CD4-positive, alpha-beta T cell (primary cell): Measurements from ENCODE around the gene RILPL2. TPM values are rescaled to one million over a fixed set of nuclear protein-coding genes. Genes with fewer than 3 reads are reported as not detected.

Source experiments
- ATAC-seq: fragments of 200-7000 bp; cut with Tn5 transposase; one replicate; pipeline ENCODE4 v1.10.0; 2022; ENCODE audit warnings: mild to moderate bottlenecking; ENCODE audit not compliant: poor library complexity
- CTCF ChIA-PET: fragments of 350-600 bp; sonication (Branson Sonifier 250); formaldehyde crosslinking; loops from one replicate; lab custom pipeline; 2021; ENCODE audit warnings: antibody characterized with exemption, inconsistent platforms; lab: Charles Lee
- POLR2A ChIA-PET: fragments of 350-600 bp; sonication (Branson Sonifier 250); formaldehyde crosslinking; loops from one replicate; lab custom pipeline; 2021; ENCODE audit warnings: antibody characterized with exemption, inconsistent platforms; lab: Charles Lee
- DNase-seq, 14 experiments: peaks; one replicate each; pipeline ENCODE4 v3.0.0-alpha.2; 2013 to 2020; ENCODE audit warnings: mixed read lengths in 2 of 14
- H3K27ac ChIP-seq, 2 donors: one replicate each; pipeline versions ENCODE4 v1.5.1 to v1.7.0; 2013; ENCODE audit warnings: low read length in 2 of 2, low read depth in 1 of 2, mild to moderate bottlenecking in 1 of 2
- H3K27me3 ChIP-seq, 2 experiments: 1 replicate in 1 of 2; 2 replicates in 1 of 2; pipeline versions ENCODE4 v1.6.1 to v1.7.0; 2013; ENCODE audit warnings: low read length in 2 of 2, control low read depth in 1 of 2, mild to moderate bottlenecking in 1 of 2, moderate library complexity in 1 of 2; ENCODE audit not compliant: insufficient read depth in 2 of 2, control insufficient read depth in 1 of 2
- H3K36me3 ChIP-seq: one replicate; pipeline ENCODE4 v1.6.1; 2013; ENCODE audit warnings: low read length, control low read depth; ENCODE audit not compliant: insufficient read depth
- H3K4me1 ChIP-seq: one replicate; pipeline ENCODE4 v1.6.1; 2013; ENCODE audit warnings: low read length, control low read depth; ENCODE audit not compliant: insufficient read depth
- H3K4me3 ChIP-seq: one replicate; pipeline ENCODE4 v1.5.1; 2013; ENCODE audit warnings: mild to moderate bottlenecking, low read length, moderate library complexity
- H3K9me3 ChIP-seq, 2 experiments: 1 replicate in 1 of 2; 2 replicates in 1 of 2; pipeline versions ENCODE4 v1.6.1 to v1.7.0; 2013; ENCODE audit warnings: low read length in 2 of 2, mild to moderate bottlenecking in 2 of 2, control low read depth in 1 of 2, moderate library complexity in 1 of 2; ENCODE audit not compliant: control insufficient read depth in 1 of 2, insufficient read depth in 1 of 2
- H3K27ac Mint-ChIP-seq: one replicate; pipeline ENCODE4 v1.8.0; 2020; ENCODE audit warnings: mixed read lengths
- H3K27me3 Mint-ChIP-seq: one replicate; pipeline ENCODE4 v1.8.0; 2021; ENCODE audit warnings: mixed read lengths
- H3K36me3 Mint-ChIP-seq: one replicate; pipeline ENCODE4 v1.8.0; 2021; ENCODE audit warnings: low read depth, mixed read lengths
- H3K4me1 Mint-ChIP-seq: one replicate; pipeline ENCODE4 v1.8.0; 2021; ENCODE audit warnings: low read depth, mixed read lengths
- H3K4me3 Mint-ChIP-seq: one replicate; pipeline ENCODE4 v1.8.0; 2020; ENCODE audit warnings: mild to moderate bottlenecking, mixed read lengths
- H3K9me3 Mint-ChIP-seq: one replicate; pipeline ENCODE4 v1.8.0; 2020; ENCODE audit warnings: mixed read lengths
- intact Hi-C, 2 experiments: fragments of 100-400 bp; cut with DNase I in 1 of 2; cut with micrococcal nuclease in 1 of 2; formaldehyde crosslinking; loops; one replicate each; pipeline versions ENCODE4 v1.15.1 to v1.9.0; 2023 to 2025; cut with DNase I, micrococcal nuclease
- total RNA-seq, 174 experiments: library from RNA in 2 of 174; stranded (reverse) in 2 of 174; gene quantifications; one replicate each; pipeline ENCODE4 v1.2.3 and lab custom pipeline; 2021 to 2026
- TF ChIP-seq, protein P1 (sequence below): fragments of 200-600 bp; IDR thresholded peaks from one replicate; pipeline ENCODE4 v1.8.0; 2022; ENCODE audit warnings: antibody characterized with exemption, mild to moderate bottlenecking

Gene RILPL2
- total RNA-seq, 2 experiments from 2014 or later: 4.9 to 5.5 TPM

DNA sequence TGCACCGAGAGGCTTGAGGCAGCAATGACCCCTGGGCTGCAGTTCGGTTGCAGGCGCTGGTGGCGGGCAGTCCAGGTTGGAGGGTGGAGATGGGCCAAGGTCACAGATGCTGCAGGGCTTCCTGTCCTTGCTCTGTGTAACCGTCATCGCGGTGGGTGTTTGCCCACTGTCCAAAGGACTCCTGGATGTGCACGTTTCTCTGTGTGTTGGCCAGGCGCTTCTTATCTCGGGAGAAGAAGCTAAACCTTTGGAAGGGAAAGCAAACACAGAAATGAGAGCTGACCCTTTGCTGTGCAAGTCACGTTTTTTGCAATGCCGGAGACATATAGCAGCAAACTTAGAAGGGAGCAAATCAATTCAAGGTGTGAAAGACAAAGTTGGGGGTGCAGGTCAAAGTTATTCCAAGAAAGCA is 36.0 kb upstream of the RILPL2 start:
- Mint-ChIP-seq H3K4me1 (peaks cover 26% of the 10 kb centered on the region), H3K27ac (no peak overlapping the region), H3K36me3 (peaks cover 29% of the 10 kb centered on the region), H3K27me3 (no peaks in the 10 kb centered on the region), H3K4me3 (no peak overlapping the region), H3K9me3 (no peaks in the 10 kb centered on the region)
- intact Hi-C loops: no loop called here
- Histone ChIP-seq H3K27ac (no peak overlapping the region), H3K4me3 (no peak overlapping the region), H3K36me3 (peaks cover 26% of the 10 kb centered on the region), H3K9me3 (no peaks in the 10 kb centered on the region), H3K27me3 (no peaks in the 10 kb centered on the region), H3K4me1 (peaks cover 22% of the 10 kb centered on the region)
- DNase-seq (no peak), ATAC-seq (no peak)
- ChIA-PET POLR2A (no interaction called here), CTCF (no interaction called here)
- TF ChIP-seq, protein P1, sequence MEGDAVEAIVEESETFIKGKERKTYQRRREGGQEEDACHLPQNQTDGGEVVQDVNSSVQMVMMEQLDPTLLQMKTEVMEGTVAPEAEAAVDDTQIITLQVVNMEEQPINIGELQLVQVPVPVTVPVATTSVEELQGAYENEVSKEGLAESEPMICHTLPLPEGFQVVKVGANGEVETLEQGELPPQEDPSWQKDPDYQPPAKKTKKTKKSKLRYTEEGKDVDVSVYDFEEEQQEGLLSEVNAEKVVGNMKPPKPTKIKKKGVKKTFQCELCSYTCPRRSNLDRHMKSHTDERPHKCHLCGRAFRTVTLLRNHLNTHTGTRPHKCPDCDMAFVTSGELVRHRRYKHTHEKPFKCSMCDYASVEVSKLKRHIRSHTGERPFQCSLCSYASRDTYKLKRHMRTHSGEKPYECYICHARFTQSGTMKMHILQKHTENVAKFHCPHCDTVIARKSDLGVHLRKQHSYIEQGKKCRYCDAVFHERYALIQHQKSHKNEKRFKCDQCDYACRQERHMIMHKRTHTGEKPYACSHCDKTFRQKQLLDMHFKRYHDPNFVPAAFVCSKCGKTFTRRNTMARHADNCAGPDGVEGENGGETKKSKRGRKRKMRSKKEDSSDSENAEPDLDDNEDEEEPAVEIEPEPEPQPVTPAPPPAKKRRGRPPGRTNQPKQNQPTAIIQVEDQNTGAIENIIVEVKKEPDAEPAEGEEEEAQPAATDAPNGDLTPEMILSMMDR: no peak

DNA sequence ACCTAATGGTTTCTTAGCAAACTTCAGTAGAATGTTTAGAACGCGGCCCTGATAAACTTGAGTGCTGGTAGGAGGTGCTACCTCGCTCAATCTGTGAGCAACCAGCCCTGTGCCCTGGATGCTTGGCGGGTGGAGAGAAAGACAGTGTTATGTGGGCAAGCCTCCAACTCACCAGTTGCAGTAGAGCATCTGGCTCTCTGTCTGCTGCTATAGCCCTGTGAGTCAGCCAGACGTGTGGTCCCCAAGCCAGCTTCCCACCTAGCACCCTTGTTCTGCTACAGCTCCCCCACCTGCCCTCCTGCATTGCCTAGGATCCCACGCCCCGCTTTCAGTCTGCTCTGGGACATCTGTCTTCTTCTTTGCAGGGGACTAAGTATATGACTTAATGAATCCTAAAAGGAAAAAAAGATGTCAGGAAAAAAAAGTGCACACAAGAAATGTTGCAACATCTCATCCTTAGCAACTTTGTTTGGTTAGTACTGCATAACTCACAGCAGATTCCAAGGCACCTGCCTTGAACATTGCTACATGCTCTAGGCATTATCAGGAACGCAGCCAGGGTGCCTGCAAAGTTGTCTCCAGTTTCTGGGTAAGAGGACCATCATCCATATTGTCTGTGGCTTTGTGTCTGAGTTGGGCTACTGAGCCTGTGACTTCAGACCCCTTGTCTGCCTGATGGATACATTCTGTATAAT is 35.0 kb upstream of the RILPL2 start:
- H3K9me3 Mint-ChIP-seq: no peaks in the 10 kb centered on the region
- Histone ChIP-seq H3K27ac (no peak overlapping the region), H3K4me3 (no peak overlapping the region), H3K4me1 (peaks cover 18% of the 10 kb centered on the region), H3K9me3 (no peaks in the 10 kb centered on the region), H3K36me3 (peaks cover 31% of the 10 kb centered on the region), H3K27me3 (no peaks in the 10 kb centered on the region)
- peaks cover 20% of the 10 kb centered on the region for H3K4me1 Mint-ChIP-seq
- H3K36me3 Mint-ChIP-seq: peaks cover 38% of the 10 kb centered on the region
- DNase-seq (no peak), ATAC-seq (no peak)
- no peak overlapping the region for H3K4me3 Mint-ChIP-seq
- TF ChIP-seq, protein P1: no peak
- intact Hi-C loops: no loop called here
- POLR2A ChIA-PET: no interaction called here
- H3K27me3 Mint-ChIP-seq: no peaks in the 10 kb centered on the region
- CTCF ChIA-PET: no interaction called here
- peak overlapping the region; percentile 27 for H3K27ac Mint-ChIP-seq

DNA sequence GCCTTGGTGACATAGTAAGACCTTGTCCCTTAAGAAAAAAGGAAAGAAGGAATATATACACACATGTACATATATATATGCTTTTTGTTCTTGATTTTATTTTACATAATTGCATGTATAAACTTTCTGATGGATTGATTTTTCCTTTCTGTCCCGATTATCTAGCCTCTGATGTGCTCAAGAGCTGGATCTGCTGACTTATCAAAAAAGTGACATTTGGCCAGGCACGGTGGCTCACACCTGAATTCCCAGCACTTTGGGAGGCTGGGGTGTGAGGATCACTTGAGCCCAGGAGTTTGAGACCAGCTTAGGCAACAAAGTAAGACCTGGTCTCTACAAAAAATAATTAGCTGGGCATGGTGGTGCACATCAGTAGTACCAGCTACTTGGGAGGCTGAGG is 33.5 kb upstream of the RILPL2 start:
- ChIA-PET POLR2A (no interaction called here), CTCF (no interaction called here)
- Histone ChIP-seq H3K36me3 (peaks cover 46% of the 10 kb centered on the region), H3K9me3 (no peaks in the 10 kb centered on the region), H3K27me3 (no peaks in the 10 kb centered on the region), H3K4me1 (peaks cover 12% of the 10 kb centered on the region), H3K4me3 (no peak overlapping the region), H3K27ac (no peak overlapping the region)
- Mint-ChIP-seq H3K27me3 (no peaks in the 10 kb centered on the region), H3K4me3 (no peak overlapping the region), H3K4me1 (peaks cover 15% of the 10 kb centered on the region), H3K27ac (no peak overlapping the region), H3K36me3 (peaks cover 49% of the 10 kb centered on the region), H3K9me3 (no peaks in the 10 kb centered on the region)
- DNase-seq (no peak), ATAC-seq (no peak)
- TF ChIP-seq, protein P1: no peak
- intact Hi-C loops: loop anchor here in 1 of 2 experiments (5.0 kb wide), 1 partner anchor 38 kb away; no protein-coding TSS in a partner anchor
